ENCODE data around the gene SIGLEC12.

The SIGLEC12 gene

DNA sequence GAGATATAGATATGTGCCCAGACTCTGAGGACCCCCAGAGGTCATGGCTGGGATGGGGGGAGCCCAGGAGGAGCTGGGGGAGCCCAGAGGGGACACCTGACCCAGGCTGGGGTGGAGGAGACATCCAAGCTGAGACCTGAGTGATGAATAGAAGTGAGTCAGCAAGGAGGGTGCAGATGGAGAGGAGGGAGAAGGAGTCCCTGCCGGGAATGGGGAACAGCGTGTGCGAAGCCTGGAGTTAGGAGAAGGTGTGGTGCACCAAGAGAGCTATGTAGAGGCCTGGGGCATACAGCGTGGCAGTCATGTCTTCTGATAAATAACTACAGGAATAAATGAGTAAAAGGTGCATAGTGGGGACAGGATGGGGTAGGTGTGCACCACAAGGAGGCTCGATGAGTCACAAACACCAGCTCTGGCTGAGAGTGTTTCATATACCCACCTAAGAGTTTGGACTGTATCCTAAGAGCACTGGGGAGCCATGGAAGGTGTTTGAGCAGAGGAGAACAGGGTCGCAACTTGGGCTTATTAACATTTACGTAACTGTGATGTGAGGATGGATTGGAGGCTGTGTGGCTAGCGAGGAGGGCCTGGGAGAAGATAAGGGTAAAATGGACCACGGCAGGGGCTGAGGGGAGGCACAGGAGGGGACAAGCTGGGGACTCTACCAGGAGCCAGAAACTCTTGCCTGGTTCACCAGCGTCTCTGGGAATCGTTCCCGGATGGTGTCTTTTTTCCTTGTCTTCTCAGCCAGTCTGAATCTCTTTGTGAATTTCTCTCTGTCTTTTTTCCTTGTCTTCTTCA, 21.9 kb downstream of the SIGLEC12 start:
- DNase-seq, result no peak

DNA sequence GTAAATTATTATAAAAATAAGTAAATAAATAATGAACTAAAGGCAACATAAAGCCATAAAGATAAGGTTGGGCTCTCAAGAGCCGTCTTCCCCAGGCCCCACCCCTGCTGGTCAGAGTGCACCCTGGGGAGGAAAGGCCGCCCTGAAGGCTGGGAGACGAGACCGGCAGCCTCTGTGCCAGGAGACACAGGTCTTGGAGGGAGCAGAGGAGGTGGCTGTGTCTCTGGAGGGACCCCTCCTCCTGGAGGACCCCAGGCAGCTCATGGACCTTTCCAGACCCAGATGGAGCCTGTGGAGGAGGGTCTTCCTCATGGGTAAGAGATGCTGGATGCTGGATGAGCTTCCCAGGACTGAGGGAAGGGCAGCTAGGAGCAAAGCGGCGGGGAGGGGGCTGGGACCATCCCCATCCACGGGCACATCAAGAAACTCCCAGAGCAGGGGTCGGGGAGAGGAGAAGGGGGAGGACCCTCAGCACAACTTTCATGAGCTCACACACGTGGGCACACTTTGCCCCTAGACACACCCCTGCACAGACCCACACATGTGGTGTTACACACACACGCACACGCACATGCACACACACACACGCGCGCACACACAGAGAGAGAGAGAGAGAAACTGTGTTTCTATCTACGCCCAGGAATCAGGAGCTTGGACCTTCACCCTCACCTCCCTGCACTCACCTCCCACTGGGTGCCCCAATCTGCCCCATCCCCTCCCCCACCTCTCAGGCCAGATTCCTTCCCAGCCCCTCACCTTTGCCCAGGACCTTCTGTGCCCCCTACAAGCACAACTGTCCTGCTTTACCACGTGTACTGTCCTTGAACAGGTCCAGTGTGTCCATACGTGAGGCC, 23.0 kb downstream of the SIGLEC12 start, which contains the start of gene CEACAM18:
TSS of gene CEACAM18 (plus strand) at position 159 of the 854 bp plus-strand sequence.
- DNase-seq, result no peak

DNA sequence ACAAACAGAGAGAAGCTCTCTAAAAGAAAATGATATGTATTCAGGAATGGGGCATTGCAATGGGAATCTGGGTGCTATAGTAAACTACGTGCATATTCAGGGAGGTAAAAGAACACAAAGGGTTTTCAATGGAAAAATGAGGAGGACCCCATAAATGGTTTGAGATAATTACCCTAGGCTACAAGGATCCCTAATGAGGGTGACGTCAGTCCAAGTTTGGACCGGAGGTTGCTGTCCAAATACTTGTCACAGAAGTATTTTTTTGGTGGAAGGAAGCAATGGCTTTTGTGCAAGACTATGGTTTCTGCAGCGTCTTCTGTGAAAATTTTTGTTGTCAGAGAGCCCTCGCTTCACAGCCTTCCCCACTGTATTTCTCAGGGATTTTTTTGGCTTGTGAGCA, 24.3 kb downstream of the SIGLEC12 start:
- no peak for DNase-seq

DNA sequence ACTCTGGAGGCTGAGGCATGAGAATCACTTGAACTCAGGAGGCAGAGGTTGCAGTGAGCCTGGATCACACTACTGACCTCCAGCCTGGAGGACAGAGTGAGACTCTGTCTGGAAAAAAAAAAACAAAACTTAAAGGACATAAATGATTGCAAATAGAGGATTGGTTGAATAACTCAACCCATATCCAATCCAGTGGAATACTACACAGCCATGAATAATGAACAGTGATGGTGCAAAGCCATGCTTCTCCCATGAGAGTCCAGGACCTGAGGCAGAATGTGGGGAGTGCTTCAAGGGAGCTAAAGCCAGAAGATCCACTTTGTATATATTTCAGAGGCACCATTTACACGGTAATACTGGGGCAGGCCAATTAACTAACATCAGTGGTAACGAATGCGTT, 25.4 kb downstream of the SIGLEC12 start:
- DNase-seq, result no peak

DNA sequence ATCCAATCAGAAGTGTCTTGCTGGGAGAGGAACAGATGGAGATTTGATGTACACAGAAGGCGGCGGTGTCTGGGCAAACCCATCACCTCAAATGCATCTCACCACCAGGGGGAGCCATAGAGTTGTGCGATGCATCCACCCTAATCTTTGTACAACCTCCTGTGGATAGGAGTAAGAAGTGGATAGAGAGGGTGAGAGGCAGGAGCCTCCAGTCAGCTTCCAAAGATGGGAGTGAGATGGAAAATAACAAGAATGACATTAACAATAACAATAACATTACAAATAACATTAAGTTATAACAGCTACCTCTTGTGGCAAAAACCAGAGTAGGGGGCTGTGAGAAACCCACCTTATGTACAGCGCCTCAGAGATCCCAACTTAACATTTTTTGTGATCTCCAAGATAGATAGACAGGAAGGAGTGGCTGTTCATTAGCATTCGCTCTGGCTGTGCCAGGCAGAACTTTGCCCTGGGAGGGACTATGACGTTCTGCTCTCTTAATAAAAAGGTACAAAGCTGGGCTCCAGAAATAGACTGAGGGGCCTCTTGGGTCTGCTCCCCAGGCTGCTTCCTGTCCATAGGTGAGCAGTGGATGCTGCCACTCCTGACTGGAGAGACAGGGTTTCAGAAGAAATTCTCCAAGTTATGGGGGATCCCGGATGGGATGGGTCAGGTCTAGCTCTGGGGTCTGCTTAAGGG, 28.4 kb downstream of the SIGLEC12 start:
- DNase-seq, result peak; percentile 69 to 72

DNA sequence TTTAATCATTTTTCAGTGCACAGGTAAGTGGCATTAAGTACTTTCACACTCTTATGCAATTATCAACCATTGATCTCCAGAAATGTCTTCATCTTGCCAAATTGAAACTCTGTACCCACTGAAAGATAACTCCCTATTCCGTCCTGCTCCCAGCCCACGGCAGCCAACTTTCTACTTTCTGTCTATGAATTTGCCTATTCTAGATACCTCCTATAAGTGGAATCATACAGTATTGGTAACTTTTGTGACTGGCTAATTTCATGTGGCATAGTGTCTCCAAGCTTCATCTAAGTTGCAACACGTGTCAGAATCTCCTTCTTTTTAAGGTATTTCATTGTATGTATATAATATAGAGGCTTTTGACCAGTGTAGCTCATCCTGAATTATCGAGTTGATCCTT, 29.0 kb downstream of the SIGLEC12 start:
- no peak for DNase-seq

DNA sequence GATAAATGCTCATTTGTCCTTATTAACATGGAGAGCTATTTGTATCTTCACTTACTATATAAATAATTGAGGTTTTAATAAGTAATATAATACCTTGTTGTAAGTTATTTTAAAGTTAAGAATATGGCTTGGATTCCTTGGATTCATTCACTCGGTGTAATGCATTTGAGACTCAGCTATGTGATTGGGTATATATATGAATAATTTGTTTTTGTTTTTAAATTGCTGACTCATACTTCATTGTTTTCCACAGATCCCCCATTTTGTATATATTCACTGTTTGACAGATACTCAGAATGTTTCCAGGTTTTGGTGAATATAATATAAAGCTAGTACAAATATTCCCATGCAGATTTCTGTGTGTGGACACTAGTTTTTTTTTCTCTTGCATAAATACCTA, 30.1 kb downstream of the SIGLEC12 start:
- no peak for DNase-seq

DNA sequence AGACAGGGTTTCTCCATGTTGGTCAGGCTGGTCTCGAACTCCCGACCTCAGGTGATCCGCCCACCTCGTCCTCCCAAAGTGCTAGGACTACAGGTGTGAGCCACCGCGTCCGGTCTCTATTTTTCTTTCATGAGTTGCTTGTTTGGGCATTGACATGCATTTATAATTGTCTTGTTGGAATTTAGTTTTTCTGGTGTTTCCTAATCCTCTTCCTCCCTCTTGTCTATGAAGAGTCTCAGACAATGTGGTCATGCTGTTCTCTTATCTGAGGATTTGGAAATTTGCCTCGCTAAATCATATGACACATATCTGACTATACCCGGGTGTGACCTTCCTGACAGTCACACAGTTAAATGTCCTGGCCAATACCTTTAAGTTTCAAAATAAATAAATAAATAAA, 30.6 kb downstream of the SIGLEC12 start:
- peak; percentile 36 to 54 for DNase-seq

DNA sequence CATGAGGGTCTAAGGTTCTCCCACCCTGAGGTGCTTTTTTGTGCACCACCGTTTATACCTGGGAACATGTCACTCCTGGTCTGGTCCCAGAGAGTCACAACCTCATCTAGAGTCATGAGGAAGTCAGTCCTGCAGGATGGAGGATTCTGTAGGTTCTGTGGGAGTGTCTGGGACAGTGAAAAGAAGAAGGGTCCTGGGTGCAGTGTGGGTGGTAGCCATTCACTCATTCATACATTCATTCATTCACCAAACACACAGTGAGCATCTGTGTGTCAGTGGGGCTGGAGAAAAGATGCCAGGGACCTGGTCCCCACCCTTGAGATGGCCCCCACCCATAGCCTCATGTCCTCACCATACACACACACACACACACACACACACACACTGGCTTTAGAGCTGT, 32.0 kb downstream of the SIGLEC12 start:
- DNase-seq, result no peak

DNA sequence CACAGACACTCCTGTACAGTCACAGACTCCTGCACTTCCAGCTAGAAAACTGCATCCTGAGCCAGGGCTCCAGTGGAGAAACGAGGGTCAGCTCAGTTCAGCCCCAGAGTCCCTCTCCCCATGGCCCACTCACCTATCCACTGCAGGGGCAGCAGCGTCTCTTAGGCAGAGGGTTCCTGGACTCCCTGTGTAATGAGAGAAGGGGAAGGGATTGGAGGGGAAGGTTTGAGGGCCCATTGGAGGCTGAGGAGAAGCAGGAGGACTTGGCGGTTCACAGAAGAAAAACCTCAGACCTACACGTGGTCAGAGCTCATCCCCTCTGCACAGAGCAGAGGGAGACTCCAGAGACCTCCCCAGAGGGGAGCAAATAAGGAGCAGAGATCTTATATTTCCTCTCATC, 32.4 kb downstream of the SIGLEC12 start:
- DNase-seq, result no peak

DNA sequence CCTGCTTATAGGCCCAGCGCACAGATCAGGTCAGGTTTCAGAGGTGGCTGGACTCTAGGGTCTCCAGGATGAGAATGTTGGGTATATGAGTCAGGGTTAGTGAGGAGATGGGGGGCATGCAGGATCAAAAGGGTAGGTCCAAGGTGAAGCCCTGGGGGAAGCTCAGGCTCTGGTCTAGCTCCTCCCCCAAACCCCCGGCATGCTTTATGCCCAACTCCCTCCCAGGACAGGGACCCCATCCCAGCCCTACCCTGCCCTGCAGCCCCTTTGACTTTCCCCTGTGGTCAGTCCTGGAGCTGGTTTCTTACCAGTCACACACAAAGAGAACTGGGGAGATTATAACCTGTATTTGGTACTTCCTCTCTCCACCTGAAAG, 33.1 kb downstream of the SIGLEC12 start:
- no peak for DNase-seq

DNA sequence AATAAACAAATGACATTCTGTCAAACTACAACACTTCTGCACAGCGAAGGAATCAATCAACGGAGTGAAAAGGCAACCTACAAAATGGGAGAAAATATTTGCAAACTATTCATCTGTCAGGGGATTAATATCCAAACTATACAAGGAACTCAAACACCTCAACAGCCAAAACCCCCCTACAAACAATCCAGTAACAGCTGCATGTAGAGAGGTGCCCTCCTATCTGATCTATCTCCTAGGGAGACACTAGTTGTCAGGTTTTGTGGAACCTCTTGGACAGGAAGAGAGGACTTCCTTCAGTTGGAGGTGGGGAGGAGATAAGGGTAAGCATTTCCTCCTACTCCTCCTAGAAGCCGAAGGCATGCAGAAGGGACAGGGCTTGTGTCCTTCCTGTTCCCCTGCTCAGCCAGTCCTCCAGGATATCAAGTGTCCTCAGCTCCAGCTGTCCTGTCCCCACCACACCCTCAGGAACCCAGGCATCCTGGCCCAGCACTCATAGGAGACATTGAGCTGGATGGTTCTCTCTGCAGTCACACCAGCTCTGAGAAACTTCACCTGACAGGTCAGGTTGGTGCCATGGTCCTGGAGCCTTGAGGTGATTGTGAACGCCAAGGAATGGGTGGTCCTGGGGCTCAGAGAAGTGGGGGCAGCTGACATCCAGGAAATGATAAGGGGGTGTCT, 33.6 kb downstream of the SIGLEC12 start:
- DNase-seq, result peak; percentile 56 to 60

DNA sequence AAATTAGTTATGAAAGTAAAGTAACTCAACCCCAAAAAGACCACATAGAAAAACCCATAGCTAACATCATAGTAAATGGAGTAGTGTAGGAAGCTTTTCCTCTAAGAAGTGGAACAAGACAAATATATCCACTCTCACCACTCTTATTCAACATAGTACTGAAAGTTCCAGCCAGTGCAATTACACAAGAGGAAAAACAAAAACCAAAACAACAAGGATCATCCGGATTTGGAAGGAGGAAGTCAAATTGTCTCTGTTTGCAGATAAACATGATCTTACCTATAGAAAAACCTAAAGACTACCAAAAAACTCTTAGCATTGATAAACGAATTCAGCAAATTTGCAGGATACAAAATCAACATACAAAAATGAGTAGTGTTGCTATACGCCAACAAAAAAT, 34.9 kb downstream of the SIGLEC12 start:
- DNase-seq, result no peak

DNA sequence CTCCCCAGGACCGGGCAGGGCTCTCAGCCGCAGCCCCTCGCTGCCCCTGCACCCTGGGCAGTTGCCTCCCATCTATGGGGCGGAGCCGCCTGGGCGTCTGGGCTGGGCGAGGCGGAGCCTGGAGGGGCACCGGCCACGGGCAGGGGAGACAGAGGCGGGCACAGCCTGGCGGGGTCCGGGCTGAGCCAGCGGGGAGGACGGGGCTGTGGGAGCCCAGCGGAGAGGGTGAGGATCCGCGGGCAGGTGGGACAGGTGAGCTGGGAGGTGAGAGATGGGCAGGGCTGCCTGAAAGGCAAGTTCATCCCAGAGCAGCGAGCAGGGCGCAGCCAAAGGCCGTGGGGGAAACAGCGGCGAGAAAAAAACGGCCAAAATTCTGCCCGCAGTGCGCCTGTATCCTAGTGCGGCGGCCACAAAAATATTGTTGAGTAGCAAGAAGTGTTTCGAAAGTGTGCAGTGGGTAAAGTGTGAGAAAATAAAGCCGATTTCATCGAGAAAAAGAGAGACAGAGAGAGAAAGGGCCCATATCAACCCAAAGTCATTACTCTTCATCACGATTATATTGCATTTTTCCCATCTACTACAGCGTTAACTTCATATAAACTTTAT, 37.5 kb downstream of the SIGLEC12 start:
- DNase-seq, result peak; percentile 41 to 53

DNA sequence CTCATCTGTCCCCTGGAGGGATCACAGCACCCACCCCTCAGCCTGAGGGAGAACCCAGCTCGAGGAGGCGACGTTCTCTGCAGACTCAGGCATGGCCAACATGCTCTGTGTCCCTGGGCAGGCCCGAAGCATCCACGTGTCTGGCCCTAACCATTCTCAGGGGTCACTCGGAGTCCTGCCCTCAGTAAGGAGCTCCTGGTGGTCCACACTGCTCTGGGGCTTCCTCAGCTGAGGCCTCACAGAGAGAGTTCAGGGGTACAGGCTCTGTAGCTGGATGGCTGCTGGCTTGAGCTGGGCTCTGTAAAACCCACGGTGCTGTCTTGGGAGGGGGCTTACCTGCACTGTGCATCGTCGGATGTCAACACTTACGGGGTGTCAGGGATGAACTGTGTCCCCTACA, 38.9 kb downstream of the SIGLEC12 start:
- DNase-seq, result no peak

DNA sequence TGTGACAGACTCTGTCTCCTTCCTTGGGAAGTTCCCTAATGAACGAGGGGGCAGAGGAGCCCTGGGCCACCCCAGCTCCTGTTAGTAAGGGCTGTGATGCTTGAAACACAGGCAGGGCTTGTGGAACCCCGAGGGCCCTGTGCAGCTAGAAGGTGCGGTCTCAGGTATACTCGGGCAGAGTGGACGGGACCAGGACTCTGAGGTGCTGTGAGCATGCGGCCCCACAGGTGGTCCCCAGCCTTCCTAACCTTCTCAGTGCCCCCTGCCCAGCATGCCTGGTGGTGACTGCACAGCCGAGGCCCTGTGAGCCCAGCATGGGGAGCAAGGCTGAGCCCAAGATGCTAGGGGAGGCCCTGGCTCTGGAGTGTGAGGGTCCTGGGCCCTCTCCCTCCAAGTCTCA, 39.3 kb downstream of the SIGLEC12 start:
- DNase-seq, result no peak

DNA sequence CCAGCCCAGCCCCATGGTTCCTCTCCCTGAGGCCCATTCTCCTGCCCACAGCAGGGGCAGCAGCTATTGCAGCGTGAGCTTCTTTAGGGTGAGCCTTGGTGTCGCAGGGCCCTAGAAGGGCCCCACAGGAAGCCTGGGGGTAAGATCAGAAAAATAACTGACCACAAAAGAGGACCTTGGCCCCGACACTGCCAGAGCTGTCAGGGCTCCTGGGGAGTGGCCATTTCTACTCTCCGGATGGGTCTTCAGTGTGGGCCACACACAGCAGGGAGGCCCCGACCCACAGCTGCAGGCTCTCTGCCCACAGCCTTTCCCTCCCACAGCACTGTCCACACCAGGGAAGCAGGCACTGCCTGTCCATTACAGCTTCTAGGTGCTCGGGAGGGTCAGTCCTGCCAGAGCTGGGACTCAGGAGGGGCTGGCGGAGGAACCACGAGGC, 39.9 kb downstream of the SIGLEC12 start:
- DNase-seq, result peak; percentile 79 to 87

DNA sequence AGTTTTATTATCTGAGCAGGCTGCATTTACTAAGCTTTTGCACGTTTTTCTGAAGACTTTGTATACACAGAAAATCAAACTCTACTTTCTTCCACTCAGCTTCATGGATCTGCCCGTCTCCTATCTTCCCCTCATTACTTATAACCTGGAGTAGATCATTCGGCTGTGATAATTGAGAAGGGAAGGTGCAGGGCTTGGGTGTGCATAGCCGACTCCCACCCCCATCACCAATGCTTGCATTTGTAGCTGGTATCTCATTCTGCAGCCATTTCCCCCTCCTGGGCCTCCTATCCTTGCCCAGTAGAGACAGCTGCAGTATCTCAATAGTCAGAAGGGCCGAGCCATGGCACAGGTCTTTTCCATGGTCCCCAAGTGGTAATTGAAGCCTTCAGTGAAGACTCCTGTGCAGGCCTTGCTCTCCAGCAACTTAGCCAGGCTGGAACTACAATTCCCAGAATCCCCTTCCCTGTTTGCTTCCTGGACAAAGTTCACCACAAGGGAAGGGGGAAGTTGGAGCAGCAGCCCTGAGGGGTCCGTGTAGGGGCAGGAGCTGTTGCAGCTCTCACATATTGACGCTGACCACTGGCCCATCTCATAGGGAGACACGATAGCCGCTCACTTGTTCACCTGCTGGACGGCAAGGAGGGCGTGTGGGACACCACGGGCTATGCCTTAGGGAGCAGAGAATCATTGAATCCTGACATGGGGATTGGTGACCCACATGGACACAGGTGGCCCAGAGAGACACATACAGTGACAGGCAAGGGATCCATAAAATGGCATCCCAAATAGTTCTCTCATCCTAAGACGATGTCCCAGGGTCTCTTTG, 41.2 kb downstream of the SIGLEC12 start:
- peak in 1 of 2 experiments; percentile 18 for DNase-seq

DNA sequence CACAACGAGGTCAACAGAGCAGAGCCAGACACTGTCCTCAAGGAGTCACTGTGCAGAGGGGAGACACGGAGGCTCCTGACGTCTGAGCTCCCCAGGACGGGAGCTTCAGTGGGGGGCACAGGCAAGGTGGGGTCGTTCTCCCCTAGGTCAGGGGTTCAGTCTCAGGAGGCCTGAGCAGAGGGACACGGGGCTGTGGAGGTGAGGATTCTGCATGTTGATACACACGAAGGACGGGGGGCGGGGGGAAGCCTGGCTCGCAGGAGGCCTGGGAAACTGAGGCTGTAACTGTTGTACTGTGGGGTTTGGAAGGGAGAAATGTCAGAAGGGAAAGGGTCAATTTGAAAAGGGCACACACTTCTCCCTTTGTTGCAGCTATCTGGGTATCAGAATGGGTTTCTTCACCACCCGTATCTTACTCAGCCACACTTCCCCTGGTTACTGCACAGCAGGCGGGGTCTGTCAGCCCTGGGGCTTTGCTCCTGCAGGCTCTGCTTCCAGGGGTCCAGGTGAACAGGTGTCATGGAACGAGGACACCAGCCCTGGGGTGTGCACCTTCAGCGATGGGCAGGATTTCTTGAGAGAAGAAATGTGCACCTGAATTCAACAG, 42.6 kb downstream of the SIGLEC12 start:
- DNase-seq, result no peak

DNA sequence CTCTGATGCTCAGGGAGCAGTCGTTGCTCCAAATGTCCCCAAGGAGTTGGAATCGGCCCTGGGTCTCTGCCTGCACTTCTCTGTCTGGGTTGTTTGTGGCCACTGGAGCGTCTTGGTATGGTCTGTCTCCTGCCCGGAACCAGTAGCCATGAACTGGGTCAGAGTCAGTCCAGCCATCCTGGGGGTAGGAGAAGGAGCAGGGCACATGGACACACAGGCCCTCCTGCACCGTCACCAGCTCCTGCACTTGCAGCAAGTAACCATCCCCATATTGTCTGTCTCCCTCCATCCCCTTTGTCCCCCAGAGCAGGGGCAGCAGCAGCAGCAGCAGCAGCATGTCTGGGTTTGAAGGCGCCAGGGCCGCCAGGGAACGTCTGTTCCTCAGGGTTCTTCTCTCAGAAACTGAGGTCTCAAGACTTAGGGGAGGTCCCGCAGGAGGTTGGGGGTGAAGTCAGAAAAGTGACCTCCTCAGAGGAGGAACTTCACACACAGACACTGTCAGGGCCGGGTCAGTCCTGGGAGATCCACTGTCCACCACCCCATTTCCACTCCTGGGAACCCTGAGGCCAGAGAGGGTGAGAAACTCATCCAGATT, 43.5 kb downstream of the SIGLEC12 start, which contains the start of gene SIGLEC8:
TSS of gene SIGLEC8 (minus strand) at position 404 of the 595 bp plus-strand sequence. CDS start at position 337, 67 bp downstream.
- DNase-seq, result no peak
